HG02852 (cell line): ENCODE measurements around the gene NRG2.

Experiments
- ATAC-seq: cut with Tn5 transposase; IDR thresholded peaks from one replicate; pipeline ENCODE4 v1.9.1; 2021; ENCODE audit warnings: mild to moderate bottlenecking, moderate library complexity; ENCODE audit not compliant: unreplicated experiment

Gene NRG2

GRCh38 chr5:140041492-140042392, 1.4 kb downstream of the NRG2 start:
- ATAC-seq: no peak

- ATAC-seq: no peak
Measured at GRCh38 chr5:140041099-140041491, 2.0 kb downstream of the NRG2 start.

- ATAC-seq: no peak
Measured at GRCh38 chr5:140040358-140040757, 2.7 kb downstream of the NRG2 start.

DNA sequence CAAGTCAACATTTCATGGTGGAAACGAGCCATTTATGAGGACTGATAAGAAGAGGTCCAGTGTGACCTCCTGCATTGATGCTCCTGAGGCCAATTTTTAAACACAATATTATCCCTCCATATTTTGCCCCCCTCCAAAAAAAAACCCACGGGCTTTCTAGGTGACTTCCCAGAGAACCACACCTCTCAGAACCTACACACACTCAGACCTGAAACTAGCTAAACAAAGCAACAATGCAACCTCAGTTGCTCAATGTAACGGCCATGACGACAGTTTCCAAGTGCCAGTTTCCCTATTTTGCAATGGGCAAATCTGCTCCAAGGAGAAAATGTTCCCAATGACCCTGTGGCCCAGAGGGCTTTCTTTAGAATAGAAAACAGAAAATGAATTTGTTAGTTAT, 3.5 kb downstream of the NRG2 start:
- no peak for ATAC-seq

DNA sequence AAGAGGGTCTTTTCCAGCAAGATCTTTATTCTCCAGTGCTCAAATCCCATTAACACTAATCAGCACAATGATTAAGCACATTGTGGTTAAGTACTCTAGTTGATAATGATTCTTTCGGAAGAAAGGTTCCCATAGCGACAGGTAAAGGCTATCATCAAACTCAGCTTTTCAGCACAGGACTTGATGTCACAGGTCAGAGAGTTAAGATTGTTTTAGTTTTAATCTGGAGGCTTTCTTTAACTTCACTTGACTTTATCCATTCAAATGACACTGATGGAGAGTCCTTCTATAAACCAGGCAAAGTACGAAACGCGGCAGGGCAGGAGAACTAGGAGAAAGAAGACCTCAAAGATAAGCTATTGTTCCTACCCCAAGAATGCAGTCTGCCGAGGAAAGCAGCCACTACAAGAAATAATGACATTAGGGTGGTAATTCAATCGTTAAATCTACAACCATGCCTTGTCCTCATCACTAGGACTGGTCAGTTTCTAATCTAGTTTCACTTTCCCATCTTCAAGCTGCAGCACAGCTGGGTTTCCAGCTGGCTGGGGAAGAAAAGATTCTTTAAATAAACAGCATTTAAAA, 4.6 kb downstream of the NRG2 start:
- ATAC-seq: no peak

GRCh38 chr5:140037012-140037411, 6.1 kb downstream of the NRG2 start:
- ATAC-seq: no peak

- no peak for ATAC-seq
Measured at GRCh38 chr5:140035881-140036280, 7.2 kb downstream of the NRG2 start.

GRCh38 chr5:140033037-140033760, 9.9 kb downstream of the NRG2 start:
- ATAC-seq: no peak

DNA sequence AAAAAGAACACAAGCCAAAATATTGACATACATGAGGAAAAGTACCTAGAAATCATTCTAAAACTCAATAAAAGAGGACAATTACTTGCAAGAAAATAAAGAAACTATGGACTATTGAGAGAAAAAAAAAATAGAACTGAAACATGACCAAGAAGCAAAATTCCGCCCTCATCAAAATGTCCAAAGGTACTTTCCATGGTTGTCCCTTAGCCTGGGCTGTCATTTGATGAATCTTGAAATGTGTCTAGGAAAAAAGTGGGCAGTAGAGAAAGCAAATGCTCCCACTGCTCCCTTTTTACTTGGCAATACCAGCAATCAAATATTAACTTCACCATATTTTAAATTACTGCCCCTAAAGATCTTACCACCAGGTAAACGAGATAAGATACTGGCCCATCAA, 10.8 kb downstream of the NRG2 start:
- ATAC-seq: no peak

GRCh38 chr5:140027807-140028206, 15.3 kb downstream of the NRG2 start:
- no peak for ATAC-seq

- ATAC-seq: no peak
Measured at GRCh38 chr5:140025736-140026135, 17.4 kb downstream of the NRG2 start.

GRCh38 chr5:140024928-140025327, 18.2 kb downstream of the NRG2 start:
- ATAC-seq: peak; percentile 59

GRCh38 chr5:140023611-140024191, 19.4 kb downstream of the NRG2 start:
- ATAC-seq: no peak

- ATAC-seq: no peak
Measured at GRCh38 chr5:140020601-140021177, 22.4 kb downstream of the NRG2 start.

- ATAC-seq: no peak
Measured at GRCh38 chr5:140018920-140019644, 24.0 kb downstream of the NRG2 start.

GRCh38 chr5:140018517-140018916, 24.6 kb downstream of the NRG2 start:
- ATAC-seq: no peak

DNA sequence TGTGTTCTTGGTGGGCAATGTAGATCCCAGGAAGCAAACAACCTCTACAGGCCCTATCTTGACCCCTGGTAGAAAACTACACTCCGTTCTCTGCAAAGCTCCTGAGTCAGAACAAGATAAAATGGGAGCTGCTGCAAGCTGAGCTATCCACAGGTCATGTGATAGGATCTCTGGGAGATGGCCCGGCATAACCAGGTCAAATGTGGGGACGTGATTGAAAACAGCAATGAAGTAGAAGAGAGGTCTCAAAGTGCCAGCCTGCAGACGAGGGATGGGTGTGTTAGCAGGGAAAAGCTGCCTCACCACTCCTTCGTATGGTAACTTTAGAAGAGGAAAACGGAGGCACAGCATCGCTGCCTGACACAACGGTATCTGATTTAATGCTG, 25.0 kb downstream of the NRG2 start:
- ATAC-seq: no peak

GRCh38 chr5:140017397-140018095, 25.6 kb downstream of the NRG2 start:
- ATAC-seq: no peak

GRCh38 chr5:140015706-140016105, 27.4 kb downstream of the NRG2 start:
- no peak for ATAC-seq

DNA sequence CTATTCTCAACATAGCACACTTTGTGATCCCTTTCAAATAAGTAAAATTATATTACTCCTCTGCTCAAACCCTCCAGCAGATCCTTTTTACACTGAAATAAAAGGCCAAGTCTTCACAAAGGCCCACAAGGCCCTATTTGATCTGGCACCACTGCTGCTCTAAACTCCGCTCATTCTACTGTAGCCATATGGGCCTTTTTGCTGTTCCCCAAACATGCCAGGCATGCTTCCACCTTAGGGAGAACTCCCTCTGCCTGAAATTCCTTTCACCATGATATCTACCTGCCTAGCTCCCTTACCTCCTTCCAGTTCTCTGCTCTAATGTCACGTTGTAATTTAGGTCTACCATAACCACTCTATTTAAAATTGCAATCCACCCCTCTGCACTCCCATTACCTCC, 28.3 kb downstream of the NRG2 start:
- ATAC-seq: no peak
